ENCODE measurements around the gene FOXA1.

- TF ChIP-seq CTCF (IDR thresholded peaks at IDR 0.05; ENCODE audit: low read depth, low read length, missing input control) (no peak), RAD21 (IDR thresholded peaks at IDR 0.05) (peak; percentile 20 to 39), SP1 (IDR thresholded peaks at IDR 0.05) (peak; percentile 75)
These were observed 48.2 kb downstream of the FOXA1 start for GRCh38 chr14:37546621-37547447.

Data from liver (tissue), 3 donors.